Endothelial cell of umbilical vein (primary cell): ENCODE results near the gene RELT.

Source experiments
- EZH2 ChIP-seq: IDR thresholded peaks from 2 replicates; pipeline ENCODE4 v1.6.1; 2012; ENCODE audit warnings: borderline replicate concordance, low read depth, mild to moderate bottlenecking, moderate library complexity, low read length, inconsistent platforms; ENCODE audit not compliant: severe bottlenecking
- MYC ChIP-seq: IDR thresholded peaks from one replicate; pipeline ENCODE4 v1.6.1; 2011; ENCODE audit warnings: mild to moderate bottlenecking, low read depth, low read length
- POLR2A ChIP-seq: IDR thresholded peaks from 2 replicates; pipeline ENCODE4 v1.6.1; 2012; ENCODE audit warnings: low read depth, mild to moderate bottlenecking, control low read depth, low read length
- POLR2AphosphoS5 ChIP-seq: IDR thresholded peaks from 2 replicates; pipeline ENCODE4 v1.6.1; 2012; ENCODE audit warnings: low read depth, mild to moderate bottlenecking, control low read depth, low read length, moderate library complexity; ENCODE audit not compliant: insufficient read depth
- TF ChIP-seq, protein P1 (sequence below), 2 donors: IDR thresholded peaks; 1 replicate in 1 of 2; 2 replicates in 1 of 2; pipeline ENCODE4 v1.5.1; 2011; ENCODE audit warnings: low read length in 2 of 2, mild to moderate bottlenecking in 2 of 2, moderate library complexity in 2 of 2, control low read depth in 1 of 2, inconsistent platforms in 1 of 2, low read depth in 1 of 2; ENCODE audit not compliant: insufficient read depth in 1 of 2; ENCODE audit errors: extremely low read depth in 1 of 2
- TF ChIP-seq, protein P2 (sequence below): IDR thresholded peaks from 2 replicates; pipeline ENCODE4 v1.6.1; 2011; ENCODE audit not compliant: insufficient read depth, insufficient read length

- TF ChIP-seq, protein P1, sequence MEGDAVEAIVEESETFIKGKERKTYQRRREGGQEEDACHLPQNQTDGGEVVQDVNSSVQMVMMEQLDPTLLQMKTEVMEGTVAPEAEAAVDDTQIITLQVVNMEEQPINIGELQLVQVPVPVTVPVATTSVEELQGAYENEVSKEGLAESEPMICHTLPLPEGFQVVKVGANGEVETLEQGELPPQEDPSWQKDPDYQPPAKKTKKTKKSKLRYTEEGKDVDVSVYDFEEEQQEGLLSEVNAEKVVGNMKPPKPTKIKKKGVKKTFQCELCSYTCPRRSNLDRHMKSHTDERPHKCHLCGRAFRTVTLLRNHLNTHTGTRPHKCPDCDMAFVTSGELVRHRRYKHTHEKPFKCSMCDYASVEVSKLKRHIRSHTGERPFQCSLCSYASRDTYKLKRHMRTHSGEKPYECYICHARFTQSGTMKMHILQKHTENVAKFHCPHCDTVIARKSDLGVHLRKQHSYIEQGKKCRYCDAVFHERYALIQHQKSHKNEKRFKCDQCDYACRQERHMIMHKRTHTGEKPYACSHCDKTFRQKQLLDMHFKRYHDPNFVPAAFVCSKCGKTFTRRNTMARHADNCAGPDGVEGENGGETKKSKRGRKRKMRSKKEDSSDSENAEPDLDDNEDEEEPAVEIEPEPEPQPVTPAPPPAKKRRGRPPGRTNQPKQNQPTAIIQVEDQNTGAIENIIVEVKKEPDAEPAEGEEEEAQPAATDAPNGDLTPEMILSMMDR (IDR thresholded peaks at IDR 0.05; ENCODE audit: extremely low read depth in 1 of 2, insufficient read depth in 1 of 2, low read depth in 1 of 2, low read length in 2 of 2) = no peak
- no peak for TF ChIP-seq EZH2
- TF ChIP-seq POLR2A = no peak
- TF ChIP-seq, protein P2, sequence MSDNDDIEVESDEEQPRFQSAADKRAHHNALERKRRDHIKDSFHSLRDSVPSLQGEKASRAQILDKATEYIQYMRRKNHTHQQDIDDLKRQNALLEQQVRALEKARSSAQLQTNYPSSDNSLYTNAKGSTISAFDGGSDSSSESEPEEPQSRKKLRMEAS = no peak
- no peak for TF ChIP-seq POLR2AphosphoS5
- TF ChIP-seq MYC = no peak
Observed at GRCh38 chr11:73349633-73350032, 26.6 kb upstream of the RELT start.
